Neural cell (in vitro differentiated cells): ENCODE measurements around the gene AK2. TPM values are rescaled to one million over a fixed set of nuclear protein-coding genes. Genes with fewer than 3 reads are reported as not detected.
"Not testable (repeated sequence)": the region's sequence is repeated elsewhere in the genome, so short reads cannot be mapped to it uniquely, and the experiment has no call there.

ENCODE experiments used
- H2AFZ ChIP-seq: fragments of 200-600, 300-800 bp; sonication (generic), shearing (Covaris generic); 2 replicates; pipeline ENCODE4 v1.6.0; 2014; ENCODE audit warnings: low read depth, mild to moderate bottlenecking, antibody characterized with exemption, low read length, moderate library complexity
- H3F3A ChIP-seq: fragments of 200-600 bp; shearing (Covaris generic); 2 replicates; pipeline ENCODE4 v1.6.1; 2016; ENCODE audit warnings: mild to moderate bottlenecking, moderate library complexity, mixed read lengths, antibody characterized with exemption, low read length; ENCODE audit not compliant: insufficient read depth, poor library complexity, severe bottlenecking
- H3K27ac ChIP-seq: fragments of 200-600, 300-800 bp; sonication (generic), shearing (Covaris generic); 2 replicates; pipeline ENCODE4 v1.5.1; 2014; ENCODE audit warnings: mild to moderate bottlenecking, low read length, moderate library complexity
- H3K27me3 ChIP-seq: fragments of 300-800, 200-600 bp; sonication (generic), shearing (Covaris generic); 2 replicates; pipeline ENCODE4 v1.6.0; 2014; ENCODE audit warnings: mild to moderate bottlenecking, low read depth, low read length, moderate library complexity; ENCODE audit not compliant: insufficient read depth
- H3K36me3 ChIP-seq: fragments of 300-800, 200-600 bp; sonication (generic), shearing (Covaris generic); 2 replicates; pipeline ENCODE4 v1.5.1; 2014; ENCODE audit warnings: mild to moderate bottlenecking, antibody characterized with exemption, low read length, moderate library complexity; ENCODE audit not compliant: insufficient read depth
- H3K4me2 ChIP-seq: fragments of 300-800, 200-600 bp; sonication (generic), shearing (Covaris generic); 2 replicates; pipeline ENCODE4 v1.6.0; 2014; ENCODE audit warnings: mild to moderate bottlenecking, low read length
- H3K4me3 ChIP-seq: fragments of 300-800, 200-600 bp; sonication (generic), shearing (Covaris generic); 2 replicates; pipeline ENCODE4 v1.5.1; 2014; ENCODE audit warnings: mild to moderate bottlenecking, low read length, moderate library complexity
- H3K79me2 ChIP-seq: fragments of 200-600 bp; shearing (Covaris generic); replicated peaks from 2 replicates; pipeline ENCODE4 v1.6.0; 2014; ENCODE audit warnings: mild to moderate bottlenecking, low read length, moderate library complexity; ENCODE audit not compliant: insufficient read depth
- H3K9ac ChIP-seq: fragments of 300-800, 200-600 bp; sonication (generic), shearing (Covaris generic); 2 replicates; pipeline ENCODE4 v1.6.1; 2016; ENCODE audit warnings: mild to moderate bottlenecking, low read length, mixed read lengths
- H3K9me2 ChIP-seq: fragments of 200-600 bp; shearing (Covaris generic); 2 replicates; pipeline ENCODE4 v1.6.1; 2016; ENCODE audit warnings: mild to moderate bottlenecking, low read length, mixed read lengths; ENCODE audit not compliant: insufficient read depth
- H3K9me3 ChIP-seq: fragments of 200-600, 300-800 bp; sonication (generic), shearing (Covaris generic); 2 replicates; pipeline ENCODE4 v1.6.1; 2016; ENCODE audit warnings: mild to moderate bottlenecking, mixed run types, low read length, moderate library complexity, mixed read lengths
- H4K20me1 ChIP-seq: fragments of 200-600 bp; shearing (Covaris generic); 2 replicates; pipeline ENCODE4 v1.6.1; 2016; ENCODE audit warnings: mild to moderate bottlenecking, mixed run types; ENCODE audit not compliant: insufficient read depth
- CTCF ChIP-seq: fragments of 450-650 bp; IDR thresholded peaks from 2 replicates; pipeline ENCODE4 v1.5.1; 2014; ENCODE audit warnings: antibody characterized with exemption, mild to moderate bottlenecking, moderate library complexity; ENCODE audit not compliant: poor library complexity, severe bottlenecking
- EP300 ChIP-seq: fragments of 450-650 bp; conservative IDR thresholded peaks from 2 replicates; pipeline ENCODE4 v1.6.1; 2014; ENCODE audit warnings: antibody characterized with exemption, mild to moderate bottlenecking, moderate library complexity; ENCODE audit not compliant: poor library complexity, severe bottlenecking
- EZH2 ChIP-seq: fragments of 200-600, 300-800 bp; shearing (Covaris generic), sonication (generic); IDR thresholded peaks from 2 replicates; pipeline ENCODE4 v1.6.1; 2014; ENCODE audit warnings: antibody characterized with exemption, low read length, borderline replicate concordance, mild to moderate bottlenecking; ENCODE audit not compliant: insufficient read depth, poor library complexity, severe bottlenecking
- MXI1 ChIP-seq: fragments of 450-650 bp; conservative IDR thresholded peaks from 2 replicates; pipeline ENCODE4 v1.6.1; 2014; ENCODE audit warnings: antibody characterized with exemption, mild to moderate bottlenecking; ENCODE audit not compliant: poor library complexity, severe bottlenecking
- POLR2AphosphoS5 ChIP-seq: IDR thresholded peaks from 2 replicates; pipeline ENCODE4 v1.6.1; 2012
- RAD21 ChIP-seq: fragments of 450-650 bp; conservative IDR thresholded peaks from 2 replicates; pipeline ENCODE4 v1.6.1; 2014; ENCODE audit warnings: antibody characterized with exemption, mild to moderate bottlenecking, moderate library complexity
- REST ChIP-seq: IDR thresholded peaks from 2 replicates; pipeline ENCODE4 v1.6.1; 2012; ENCODE audit warnings: borderline replicate concordance
- SMC3 ChIP-seq: fragments of 450-650 bp; conservative IDR thresholded peaks from 2 replicates; pipeline ENCODE4 v1.6.1; 2014; ENCODE audit warnings: antibody characterized with exemption, mild to moderate bottlenecking, moderate library complexity; ENCODE audit not compliant: poor library complexity
- TAF1 ChIP-seq: IDR thresholded peaks from 2 replicates; pipeline ENCODE4 v1.6.1; 2012; ENCODE audit warnings: low read depth
- polyA plus RNA-seq: library from polyadenylated mRNA; depleted of rRNA; stranded (reverse); fragments of >200 nt; gene quantifications from 2 replicates; pipeline ENCODE4 v1.2.3, GENCODE V29; 2014

The AK2 gene
- polyA plus RNA-seq, 1 donor from 2014 or later, result 107 TPM

DNA sequence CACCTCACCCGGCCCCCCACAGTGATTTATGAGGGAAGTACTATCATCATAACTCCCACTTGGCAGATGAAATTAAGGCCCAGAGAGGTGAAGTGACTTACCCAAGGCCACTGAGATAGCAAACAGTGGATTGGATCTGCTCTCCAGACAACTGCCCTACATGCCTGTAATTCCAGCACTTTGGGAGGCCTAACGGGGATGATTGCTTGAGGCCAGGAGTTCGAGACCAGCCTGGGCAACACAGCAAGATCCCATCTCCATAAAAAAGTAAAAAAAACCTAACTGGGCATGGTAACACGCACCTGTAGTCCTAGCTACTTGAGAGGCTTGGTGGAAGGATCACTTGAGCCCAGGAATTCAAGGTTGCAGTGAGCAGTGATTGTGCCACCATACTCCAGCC lies 57.8 kb downstream of the AK2 start:
- H3K27me3 ChIP-seq, result no peaks in the 10 kb centered on the region
- H2AFZ ChIP-seq, result no peak overlapping the region
- H3K9me2 ChIP-seq, result no peaks in the 10 kb centered on the region
- H3K9ac ChIP-seq, result no peak overlapping the region
- H3K9me3 ChIP-seq, result no peaks in the 10 kb centered on the region
- H3F3A ChIP-seq, result no peaks in the 10 kb centered on the region
- H4K20me1 ChIP-seq, result no peaks in the 10 kb centered on the region
- no peaks in the 10 kb centered on the region for H3K36me3 ChIP-seq
- no peak overlapping the region for H3K27ac ChIP-seq
- TF ChIP-seq POLR2AphosphoS5 (no peak), EZH2 (no peak), TAF1 (no peak), RAD21 (no peak), CTCF (no peak), EP300 (no peak), SMC3 (no peak), MXI1 (no peak), REST (no peak)
- no peaks in the 10 kb centered on the region for H3K79me2 ChIP-seq
- no peak overlapping the region for H3K4me2 ChIP-seq
- no peak overlapping the region for H3K4me3 ChIP-seq

- Histone ChIP-seq H3K4me2 (no peak overlapping the region), H3K9ac (no peak overlapping the region), H2AFZ (no peak overlapping the region), H3F3A (no peaks in the 10 kb centered on the region), H3K4me3 (no peak overlapping the region), H3K27me3 (no peaks in the 10 kb centered on the region), H3K9me2 (no peaks in the 10 kb centered on the region), H3K9me3 (no peaks in the 10 kb centered on the region), H3K27ac (no peak overlapping the region), H4K20me1 (no peaks in the 10 kb centered on the region), H3K36me3 (no peaks in the 10 kb centered on the region), H3K79me2 (no peaks in the 10 kb centered on the region)
- TF ChIP-seq REST (no peak), CTCF (no peak), EP300 (no peak), SMC3 (no peak), MXI1 (no peak), EZH2 (no peak)
These were observed 59.1 kb downstream of the AK2 start for GRCh38 chr1:32977546-32978087.

- not testable (repeated sequence) for H3K4me2 ChIP-seq, H3K27ac ChIP-seq, H3K36me3 ChIP-seq, H2AFZ ChIP-seq, H3K27me3 ChIP-seq, H3F3A ChIP-seq, H4K20me1 ChIP-seq, H3K79me2 ChIP-seq, H3K9ac ChIP-seq, H3K9me3 ChIP-seq, H3K9me2 ChIP-seq, H3K4me3 ChIP-seq
These were observed 61.6 kb downstream of the AK2 start for GRCh38 chr1:32975055-32975454.
